Stimulated activated CD8-positive, alpha-beta memory T cell treated with anti-CD3 and anti-CD28 coated beads, Interleukin-7, amount 100 ng/mL, for 1 hour (primary cell): ENCODE measurements around the gene SLC2A8.

Experiments used
- DNase-seq, 2 donors: peaks; one replicate each; pipeline ENCODE4 v3.0.0-alpha.2; 2020; ENCODE audit warnings: low read depth in 2 of 2

SLC2A8 gene

GRCh38 chr9:127437497-127438264 is 40.7 kb downstream of the SLC2A8 start:
- no peak for DNase-seq

GRCh38 chr9:127438394-127438793 is 41.4 kb downstream of the SLC2A8 start:
- no peak for DNase-seq

GRCh38 chr9:127444283-127444920 is 47.4 kb downstream of the SLC2A8 start:
- no peak for DNase-seq

GRCh38 chr9:127444921-127445850 is 48.2 kb downstream of the SLC2A8 start:
- DNase-seq: no peak

- DNase-seq: no peak
Observed at GRCh38 chr9:127445851-127446712, 49.1 kb downstream of the SLC2A8 start.

- no peak for DNase-seq
Observed at GRCh38 chr9:127446713-127447415, 49.9 kb downstream of the SLC2A8 start.

- no peak for DNase-seq
Observed at GRCh38 chr9:127447416-127448111, 50.6 kb downstream of the SLC2A8 start.

- DNase-seq: no peak
Observed at GRCh38 chr9:127448112-127448805, 51.3 kb downstream of the SLC2A8 start.

- DNase-seq: no peak
Observed at GRCh38 chr9:127449332-127449966, 52.5 kb downstream of the SLC2A8 start.

- no peak for DNase-seq
Observed at GRCh38 chr9:127450243-127450760, 53.3 kb downstream of the SLC2A8 start.

GRCh38 chr9:127450830-127451607 is 54.0 kb downstream of the SLC2A8 start, which contains the start of the genes LRSAM1 and RPL12:
TSS of gene LRSAM1 (plus strand) at chr9:127451510. CDS start at chr9:127454528, 3,018 bp downstream.
TSS of gene RPL12 (minus strand) at chr9:127451406. CDS start at chr9:127451317, 89 bp downstream.
- peak; percentile 99 to 100 for DNase-seq

GRCh38 chr9:127451608-127451857 is 54.6 kb downstream of the SLC2A8 start:
- no peak for DNase-seq

- no peak for DNase-seq
Observed at GRCh38 chr9:127451858-127452656, 55.1 kb downstream of the SLC2A8 start.

- DNase-seq: no peak
Observed at GRCh38 chr9:127452691-127453090, 55.7 kb downstream of the SLC2A8 start.

GRCh38 chr9:127455324-127455992 is 58.5 kb downstream of the SLC2A8 start:
- DNase-seq: no peak

- DNase-seq: no peak
Observed at GRCh38 chr9:127457191-127457878, 60.4 kb downstream of the SLC2A8 start.
